Muscle of leg (tissue), 11 donors: Measurements from ENCODE around the gene SDR39U1. TPM values are rescaled to one million over a fixed set of nuclear protein-coding genes. Genes with fewer than 3 reads are reported as not detected.

ENCODE experiments used
- DNase-seq: peaks from one replicate; pipeline ENCODE4 v3.0.0; 2013
- H3K27ac ChIP-seq: one replicate; pipeline ENCODE4 v1.5.1; 2013; ENCODE audit warnings: mild to moderate bottlenecking, low read length, control low read depth
- H3K27me3 ChIP-seq: one replicate; pipeline ENCODE4 v1.6.1; 2013; ENCODE audit warnings: low read length; ENCODE audit not compliant: control insufficient read depth, insufficient read depth
- H3K36me3 ChIP-seq: one replicate; pipeline ENCODE4 v1.6.1; 2013; ENCODE audit warnings: low read length; ENCODE audit not compliant: control insufficient read depth, insufficient read depth
- H3K4me1 ChIP-seq: one replicate; pipeline ENCODE4 v1.6.1; 2013; ENCODE audit warnings: low read length; ENCODE audit not compliant: control insufficient read depth, insufficient read depth
- H3K4me3 ChIP-seq: one replicate; pipeline ENCODE4 v1.5.1; 2013; ENCODE audit warnings: low read length, control low read depth
- H3K9me3 ChIP-seq: replicated peaks from 2 replicates; pipeline ENCODE4 v1.6.1; 2013; ENCODE audit warnings: low read depth, low read length; ENCODE audit not compliant: control insufficient read depth
- WGBS: methylation state at CpG from one replicate; pipeline ENCODE4 v1.1.5; 2013; ENCODE audit warnings: missing lambda C conversion rate; ENCODE audit not compliant: insufficient coverage; 5-methylcytosine and 5-hydroxymethylcytosine counted together
- polyA plus RNA-seq, 8 donors: library from polyadenylated mRNA; unstranded; fragments of 120-200 nt; gene quantifications; one replicate each; pipeline versions ENCODE4 v1.2.1 to v1.2.3, GENCODE V29; 2013; ENCODE audit warnings: inconsistent platforms in 1 of 8, low replicate concordance in 1 of 8; ENCODE audit not compliant: insufficient read length in 8 of 8, insufficient read depth in 1 of 8
- total RNA-seq: library from RNA; stranded (reverse); fragments of 120-200 nt; gene quantifications from one replicate; pipeline ENCODE4 v1.2.4, GENCODE V29; 2013

The SDR39U1 gene
- total and polyA plus RNA-seq, 9 donors: 18.8 to 65.3 (median 52.7) TPM

DNA sequence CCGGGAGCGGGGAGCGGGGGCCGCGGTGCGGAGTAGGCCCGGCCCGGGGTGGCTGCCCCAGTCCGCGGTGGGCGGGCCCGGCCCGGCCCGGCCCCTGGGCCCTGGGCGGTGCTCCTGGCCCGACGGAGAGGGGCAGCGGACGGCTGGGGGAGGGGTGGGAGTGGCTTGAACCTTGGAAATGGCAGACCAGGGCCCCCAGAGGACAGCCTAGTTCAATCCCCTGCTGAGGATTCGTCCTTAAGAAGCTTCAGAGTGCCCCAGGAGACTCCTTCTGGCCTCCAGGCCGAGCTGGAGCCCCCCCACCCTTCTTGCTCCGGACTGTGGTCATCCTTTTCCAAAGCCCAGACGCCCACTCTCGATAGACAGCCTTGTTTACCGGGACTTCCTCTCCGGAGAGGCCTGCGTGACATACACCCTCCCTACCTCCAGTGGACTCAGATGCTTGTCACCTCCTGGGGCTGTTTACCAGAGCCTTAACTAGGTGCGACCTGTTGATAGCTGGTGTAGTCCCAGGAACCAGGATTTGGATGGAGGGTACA, 12.4 kb downstream of the SDR39U1 start:
- under 1% methylated on average over 27 of the region's 28 CpGs for WGBS
- Histone ChIP-seq H3K27ac (peak overlapping the region; percentile 96), H3K9me3 (no peaks in the 10 kb centered on the region), H3K4me1 (peaks cover 29% of the 10 kb centered on the region), H3K4me3 (peak overlapping the region; percentile 63), H3K36me3 (peaks cover 34% of the 10 kb centered on the region), H3K27me3 (no peaks in the 10 kb centered on the region)
- peak; percentile 92 for DNase-seq

- H3K4me1 ChIP-seq: peaks cover 29% of the 10 kb centered on the region
- no peaks in the 10 kb centered on the region for H3K27me3 ChIP-seq
- DNase-seq: peak; percentile 98
- under 1% methylated on average over 55 of the region's 57 CpGs for WGBS
- peaks cover 28% of the 10 kb centered on the region for H3K36me3 ChIP-seq
- H3K27ac ChIP-seq: peak within 1 kb of the TSS; percentile 96
- H3K9me3 ChIP-seq: no peaks in the 10 kb centered on the region
- H3K4me3 ChIP-seq: peak within 1 kb of the TSS; percentile 63
Measured at GRCh38 chr14:24429395-24430142, 13.0 kb downstream of the SDR39U1 start, which contains the start of the genes CBLN3 and KHNYN. Gene CBLN3 (minus strand): TSS chr14:24429668. CDS start chr14:24429054, 614 bp downstream. Gene KHNYN (plus strand): TSS chr14:24429954. CDS start chr14:24430731, 777 bp downstream.

GRCh38 chr14:24428628-24429394, 13.8 kb downstream of the SDR39U1 start:
- DNase-seq: peak; percentile 54
- H3K4me1 ChIP-seq: peaks cover 29% of the 10 kb centered on the region
- H3K9me3 ChIP-seq: no peaks in the 10 kb centered on the region
- H3K27ac ChIP-seq: peak overlapping the region; percentile 96
- H3K4me3 ChIP-seq: no peak overlapping the region
- no peaks in the 10 kb centered on the region for H3K27me3 ChIP-seq
- WGBS: 83% methylated on average over 11 of the region's 18 CpGs
- H3K36me3 ChIP-seq: peaks cover 23% of the 10 kb centered on the region

- Histone ChIP-seq H3K27ac (no peak overlapping the region), H3K4me1 (peaks cover 29% of the 10 kb centered on the region), H3K9me3 (no peaks in the 10 kb centered on the region), H3K4me3 (no peak overlapping the region), H3K36me3 (peaks cover 15% of the 10 kb centered on the region), H3K27me3 (no peaks in the 10 kb centered on the region)
- no peak for DNase-seq
- 77% methylated on average over 17 of the region's 18 CpGs for WGBS
Measured at GRCh38 chr14:24427537-24428508, 14.8 kb downstream of the SDR39U1 start.

GRCh38 chr14:24426912-24427536, 15.6 kb downstream of the SDR39U1 start:
- no peak for DNase-seq
- Histone ChIP-seq H3K9me3 (no peaks in the 10 kb centered on the region), H3K27me3 (no peaks in the 10 kb centered on the region), H3K4me3 (no peak overlapping the region), H3K27ac (no peak overlapping the region), H3K4me1 (peaks cover 27% of the 10 kb centered on the region), H3K36me3 (peaks cover 7% of the 10 kb centered on the region)
- 18% methylated on average over 2 of the region's 8 CpGs for WGBS

DNA sequence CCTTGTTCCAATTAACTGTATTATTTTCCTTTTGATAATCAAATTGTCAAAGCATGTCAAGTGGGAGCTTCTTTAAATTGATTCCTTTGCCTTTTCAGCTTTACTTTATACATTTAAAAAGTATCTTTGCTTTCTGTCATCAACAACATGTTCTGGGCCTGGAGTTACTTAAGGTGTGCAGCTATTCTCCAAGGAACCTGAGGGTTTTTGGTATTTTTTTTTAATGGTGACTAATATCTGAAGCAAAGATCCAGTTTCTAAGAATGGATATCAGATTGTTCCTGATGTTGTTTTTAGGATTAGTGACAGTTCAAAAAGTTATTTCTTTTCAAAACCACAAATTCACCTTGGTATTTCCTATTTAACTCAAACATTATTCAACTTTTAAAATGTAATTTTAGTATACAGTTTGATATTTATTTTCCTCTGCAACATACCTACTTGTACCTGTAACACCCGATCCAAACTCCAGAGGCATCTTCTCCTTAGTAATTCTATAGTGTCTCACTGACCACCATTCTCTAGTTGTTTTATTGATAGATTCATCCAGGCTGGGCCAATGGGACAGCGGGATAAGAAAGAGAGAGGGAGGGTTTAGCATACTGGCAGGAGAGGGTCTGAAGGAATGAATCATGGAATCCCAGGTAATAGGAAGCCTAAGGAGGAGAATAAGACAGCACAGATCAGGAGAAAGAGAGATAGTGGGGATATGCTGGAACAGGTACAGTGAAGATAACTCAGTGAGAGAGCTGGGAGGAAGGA, 16.2 kb downstream of the SDR39U1 start:
- H3K27me3 ChIP-seq: no peaks in the 10 kb centered on the region
- 100% methylated on average over 1 of the region's 2 CpGs for WGBS
- no peaks in the 10 kb centered on the region for H3K9me3 ChIP-seq
- no peak overlapping the region for H3K27ac ChIP-seq
- no peak for DNase-seq
- no peak overlapping the region for H3K4me3 ChIP-seq
- peaks cover 20% of the 10 kb centered on the region for H3K4me1 ChIP-seq
- peaks cover under 1% of the 10 kb centered on the region for H3K36me3 ChIP-seq

DNA sequence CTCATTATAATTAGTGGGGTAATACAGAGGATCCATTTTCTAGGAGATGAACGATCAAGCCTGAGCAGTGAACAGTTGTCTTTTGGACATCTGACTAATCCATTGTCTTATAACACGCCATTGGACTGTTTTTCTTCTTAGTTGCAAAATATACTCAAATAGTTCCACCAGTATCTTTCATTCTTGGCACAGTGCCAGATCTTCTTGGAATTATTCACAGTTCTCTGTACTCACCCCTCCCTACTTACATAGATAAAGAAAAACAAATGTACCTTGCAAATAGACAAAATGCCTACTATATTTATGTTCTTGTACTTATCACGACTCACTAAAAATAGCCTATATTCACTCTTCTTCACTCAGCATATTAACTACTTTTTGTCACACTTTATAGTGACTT, 16.9 kb downstream of the SDR39U1 start:
- 20% methylated on average over 1 of the region's 3 CpGs for WGBS
- H3K9me3 ChIP-seq: no peaks in the 10 kb centered on the region
- peak; percentile 78 for DNase-seq
- peaks cover 14% of the 10 kb centered on the region for H3K4me1 ChIP-seq
- no peak overlapping the region for H3K27ac ChIP-seq
- no peaks in the 10 kb centered on the region for H3K36me3 ChIP-seq
- H3K27me3 ChIP-seq: no peaks in the 10 kb centered on the region
- no peak overlapping the region for H3K4me3 ChIP-seq

- DNase-seq: no peak
- H3K27ac ChIP-seq: no peak overlapping the region
- no peaks in the 10 kb centered on the region for H3K9me3 ChIP-seq
- no peaks in the 10 kb centered on the region for H3K27me3 ChIP-seq
- peaks cover 7% of the 10 kb centered on the region for H3K4me1 ChIP-seq
- no peak overlapping the region for H3K4me3 ChIP-seq
- no peaks in the 10 kb centered on the region for H3K36me3 ChIP-seq
- 68% methylated on average over 8 of the region's 12 CpGs for WGBS
Measured at GRCh38 chr14:24422694-24423601, 19.6 kb downstream of the SDR39U1 start.
